ENCODE data around the gene C21orf58. TPM values are rescaled to one million over a fixed set of nuclear protein-coding genes. Genes with fewer than 3 reads are reported as not detected.

Gene C21orf58
- polyA plus RNA-seq, 3 donors: 0.15 to 0.73 (median 0.21) TPM

- DNase-seq: no peak
- H3K27me3 ChIP-seq (ENCODE audit: control insufficient read depth in 2 of 2, insufficient read depth in 2 of 2, low read length in 2 of 2): no peaks in the 10 kb centered on the region
- H2AFZ ChIP-seq (ENCODE audit: insufficient read depth, low read depth, low read length, poor library complexity, severe bottlenecking): no peak overlapping the region
- peaks cover 8 to 14% of the 10 kb centered on the region in 2 donors for H3K4me1 ChIP-seq (ENCODE audit: control insufficient read depth in 1 of 2, insufficient read depth in 2 of 2, low read length in 2 of 2)
- no peak overlapping the region for H3K27ac ChIP-seq (ENCODE audit: low read depth in 1 of 2, low read length in 2 of 2)
- H3K36me3 ChIP-seq (replicated peaks in 1 of 2; ENCODE audit: control insufficient read depth in 1 of 2, insufficient read depth in 2 of 2, low read length in 2 of 2): peaks cover 33 to 61% of the 10 kb centered on the region in 2 donors
- peaks cover 38 to 78% of the 10 kb centered on the region in 2 donors for H3K36me3 Mint-ChIP-seq
- 98% methylated on average over 7 of the region's 7 CpGs for WGBS (ENCODE audit: insufficient coverage)
- no peaks in the 10 kb centered on the region for H3K9me3 Mint-ChIP-seq
- H3K79me2 ChIP-seq (ENCODE audit: insufficient read depth, low read length): peaks cover 54% of the 10 kb centered on the region
- peaks cover 0 to 2% (median 0%) of the 10 kb centered on the region in 3 donors for H3K27me3 Mint-ChIP-seq (ENCODE audit: low read depth in 3 of 3)
- H3K9ac ChIP-seq (ENCODE audit: insufficient read depth, low read length, poor library complexity, severe bottlenecking): no peak overlapping the region
- H3K27ac Mint-ChIP-seq: peak overlapping the region in 2 of 7 donors; percentile 3 to 73
- H3K4me2 ChIP-seq (replicated peaks; ENCODE audit: extremely low read depth, low read length, poor library complexity, severe bottlenecking): no peak overlapping the region
- H3K4me3 ChIP-seq (replicated peaks in 1 of 3; ENCODE audit: low read depth in 2 of 3, low read length in 3 of 3): no peak overlapping the region
- H4K20me1 ChIP-seq (ENCODE audit: insufficient read depth, low read length): peaks cover 3% of the 10 kb centered on the region
- H3K9me3 ChIP-seq (replicated peaks in 1 of 2; ENCODE audit: control insufficient read depth in 1 of 2, insufficient read depth in 1 of 2, low read length in 2 of 2): peaks cover 0 to 3% of the 10 kb centered on the region in 2 donors
- H3K4me1 Mint-ChIP-seq: peaks cover 14% of the 10 kb centered on the region
- intact Hi-C loops (cut with micrococcal nuclease): no loop called here
- TF ChIP-seq CTCF (IDR thresholded peaks at IDR 0.05): no peak
- H3K4me3 Mint-ChIP-seq: no peak overlapping the region
These were observed 48.4 kb upstream of the C21orf58 start for GRCh38 chr21:46372014-46372485.

DNA sequence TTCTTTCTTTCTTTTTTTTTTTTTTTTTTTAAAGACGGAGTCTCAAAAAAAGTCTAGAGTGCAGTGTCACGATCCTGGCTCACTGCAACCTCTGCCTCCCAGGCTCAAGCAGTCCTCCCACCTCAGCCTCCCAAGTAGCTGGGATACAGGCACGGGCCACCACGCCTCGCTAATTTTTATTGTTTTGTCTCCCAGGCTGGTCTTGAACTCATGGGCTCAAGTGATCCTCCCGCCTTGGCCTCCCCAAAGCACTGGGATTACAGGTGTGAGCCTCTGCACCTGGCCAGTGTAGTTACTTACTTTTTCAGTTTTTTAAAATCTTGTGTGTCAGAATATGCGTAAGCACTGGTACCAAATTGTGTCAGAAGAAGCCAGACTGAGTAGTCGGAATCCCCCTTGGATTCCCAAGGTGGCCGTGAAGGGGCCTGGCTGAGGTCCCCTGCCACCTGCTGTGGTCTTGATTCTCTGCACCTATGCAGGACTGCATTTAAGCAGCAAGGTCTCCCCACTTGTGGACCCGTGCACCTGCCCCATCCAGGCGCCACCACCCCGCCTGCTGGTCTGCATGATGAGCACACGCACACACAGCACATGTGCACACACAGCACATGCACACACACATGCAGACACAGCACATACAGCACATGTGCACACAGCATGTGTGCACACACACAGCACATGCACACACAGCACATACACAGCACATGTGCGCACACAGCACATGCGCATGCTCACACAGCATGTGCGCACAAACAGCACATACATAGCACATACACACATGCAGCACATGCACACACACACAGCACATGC lies 47.7 kb upstream of the C21orf58 start:
- peaks cover 14% of the 10 kb centered on the region for H3K4me1 Mint-ChIP-seq

More for the DNA sequence above, 47.7 kb upstream of the C21orf58 start:
- peaks cover 40 to 81% of the 10 kb centered on the region in 2 donors for H3K36me3 Mint-ChIP-seq
- Histone ChIP-seq H3K27ac (ENCODE audit: low read depth in 1 of 2, low read length in 2 of 2) (no peak overlapping the region), H3K9me3 (replicated peaks in 1 of 2; ENCODE audit: control insufficient read depth in 1 of 2, insufficient read depth in 1 of 2, low read length in 2 of 2) (peaks cover 0 to 3% of the 10 kb centered on the region in 2 donors), H3K36me3 (replicated peaks in 1 of 2; ENCODE audit: control insufficient read depth in 1 of 2, insufficient read depth in 2 of 2, low read length in 2 of 2) (peaks cover 35 to 61% of the 10 kb centered on the region in 2 donors), H4K20me1 (ENCODE audit: insufficient read depth, low read length) (peaks cover 3% of the 10 kb centered on the region), H3K4me2 (replicated peaks; ENCODE audit: extremely low read depth, low read length, poor library complexity, severe bottlenecking) (no peak overlapping the region), H2AFZ (ENCODE audit: insufficient read depth, low read depth, low read length, poor library complexity, severe bottlenecking) (no peak overlapping the region), H3K79me2 (ENCODE audit: insufficient read depth, low read length) (peaks cover 48% of the 10 kb centered on the region), H3K4me1 (ENCODE audit: control insufficient read depth in 1 of 2, insufficient read depth in 2 of 2, low read length in 2 of 2) (peaks cover 8 to 14% of the 10 kb centered on the region in 2 donors), H3K4me3 (replicated peaks in 1 of 3; ENCODE audit: low read depth in 2 of 3, low read length in 3 of 3) (no peak overlapping the region), H3K27me3 (ENCODE audit: control insufficient read depth in 2 of 2, insufficient read depth in 2 of 2, low read length in 2 of 2) (no peaks in the 10 kb centered on the region), H3K9ac (ENCODE audit: insufficient read depth, low read length, poor library complexity, severe bottlenecking) (no peak overlapping the region)
- no peak for DNase-seq
- no peaks in the 10 kb centered on the region for H3K9me3 Mint-ChIP-seq
- H3K27me3 Mint-ChIP-seq (ENCODE audit: low read depth in 3 of 3): peaks cover 0 to 2% (median 0%) of the 10 kb centered on the region in 3 donors
- H3K27ac Mint-ChIP-seq: peak overlapping the region in 2 of 7 donors; percentile 3 to 47
- no peak overlapping the region for H3K4me3 Mint-ChIP-seq
- no peak for TF ChIP-seq CTCF (IDR thresholded peaks at IDR 0.05)
- intact Hi-C loops (cut with micrococcal nuclease): no loop called here
- 97% methylated on average over 14 of the region's 16 CpGs for WGBS (ENCODE audit: insufficient coverage)
